HG03060 (cell line): ENCODE data around the gene GTF3C5.
"Not testable (repeated sequence)": the region's sequence is repeated elsewhere in the genome, so short reads cannot be mapped to it uniquely, and the experiment has no call there.

ENCODE experiments used
- ATAC-seq: cut with Tn5 transposase; IDR thresholded peaks from one replicate; pipeline ENCODE4 v1.9.1; 2021; ENCODE audit warnings: low read depth, moderate number of reproducible peaks; ENCODE audit not compliant: unreplicated experiment

Gene GTF3C5, protein sequence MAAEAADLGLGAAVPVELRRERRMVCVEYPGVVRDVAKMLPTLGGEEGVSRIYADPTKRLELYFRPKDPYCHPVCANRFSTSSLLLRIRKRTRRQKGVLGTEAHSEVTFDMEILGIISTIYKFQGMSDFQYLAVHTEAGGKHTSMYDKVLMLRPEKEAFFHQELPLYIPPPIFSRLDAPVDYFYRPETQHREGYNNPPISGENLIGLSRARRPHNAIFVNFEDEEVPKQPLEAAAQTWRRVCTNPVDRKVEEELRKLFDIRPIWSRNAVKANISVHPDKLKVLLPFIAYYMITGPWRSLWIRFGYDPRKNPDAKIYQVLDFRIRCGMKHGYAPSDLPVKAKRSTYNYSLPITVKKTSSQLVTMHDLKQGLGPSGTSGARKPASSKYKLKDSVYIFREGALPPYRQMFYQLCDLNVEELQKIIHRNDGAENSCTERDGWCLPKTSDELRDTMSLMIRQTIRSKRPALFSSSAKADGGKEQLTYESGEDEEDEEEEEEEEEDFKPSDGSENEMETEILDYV

DNA sequence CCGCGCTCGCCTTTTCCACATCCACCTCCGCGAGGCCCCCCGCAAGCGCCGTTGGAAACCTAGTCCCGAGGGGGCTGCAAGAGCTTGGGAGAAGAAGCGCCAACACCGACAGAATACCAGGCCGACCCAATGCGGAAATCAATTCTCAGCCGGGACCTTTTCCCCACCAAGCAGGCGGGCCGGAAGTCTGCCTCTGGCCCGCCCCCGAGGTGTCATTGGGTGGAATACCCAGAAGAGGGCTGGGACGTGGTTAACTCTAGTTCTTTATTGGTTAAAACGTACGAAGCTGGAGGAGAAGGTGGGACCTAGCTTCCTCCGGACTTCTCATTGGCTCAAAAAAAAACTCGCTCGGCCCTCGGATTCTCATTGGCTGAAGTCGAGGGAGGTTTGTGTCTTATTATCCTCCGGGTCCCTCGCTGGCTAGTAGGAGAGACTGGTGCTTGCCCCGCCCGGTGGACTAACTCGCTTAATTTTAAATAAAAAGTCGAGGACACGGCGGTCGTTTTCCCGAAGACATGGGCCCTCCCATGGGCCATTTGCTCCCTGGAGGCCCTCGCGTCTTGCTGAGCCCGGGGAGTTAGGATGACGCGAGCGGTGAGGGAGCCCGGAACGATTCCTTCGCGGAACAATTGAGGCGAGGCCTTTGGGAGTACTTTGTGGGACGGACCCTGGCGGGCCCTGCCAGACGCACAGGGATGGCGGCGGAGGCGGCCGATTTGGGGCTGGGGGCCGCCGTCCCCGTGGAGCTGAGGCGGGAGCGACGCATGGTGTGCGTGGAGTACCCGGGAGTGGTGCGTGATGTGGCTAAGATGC is at the start of gene GTF3C5:
Gene GTF3C5 (plus strand): TSS at position 681 of the 813 bp plus-strand sequence. CDS start 15 bp downstream, at position 696.
- ATAC-seq = peak; percentile 89

DNA sequence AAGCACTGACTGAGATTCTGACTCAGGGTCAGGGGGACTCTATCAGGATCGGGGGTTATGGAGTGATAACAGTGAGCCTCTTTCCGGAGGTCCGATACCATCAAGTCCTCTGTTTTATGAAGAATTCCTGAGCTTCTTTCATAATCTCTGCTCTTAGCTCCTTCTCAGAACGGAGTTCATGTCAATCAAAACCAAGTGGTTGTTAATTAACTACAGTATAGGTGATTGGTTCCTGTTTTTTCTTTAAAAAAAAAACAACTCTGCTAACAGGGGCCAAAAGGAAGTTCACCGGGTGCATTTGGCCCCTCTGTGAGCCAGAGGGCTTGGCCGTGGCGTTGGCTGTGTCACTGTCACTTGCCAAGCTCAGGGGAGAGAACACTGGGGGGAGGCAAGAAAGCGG is 48.3 kb upstream of the GTF3C5 start:
- no peak for ATAC-seq

DNA sequence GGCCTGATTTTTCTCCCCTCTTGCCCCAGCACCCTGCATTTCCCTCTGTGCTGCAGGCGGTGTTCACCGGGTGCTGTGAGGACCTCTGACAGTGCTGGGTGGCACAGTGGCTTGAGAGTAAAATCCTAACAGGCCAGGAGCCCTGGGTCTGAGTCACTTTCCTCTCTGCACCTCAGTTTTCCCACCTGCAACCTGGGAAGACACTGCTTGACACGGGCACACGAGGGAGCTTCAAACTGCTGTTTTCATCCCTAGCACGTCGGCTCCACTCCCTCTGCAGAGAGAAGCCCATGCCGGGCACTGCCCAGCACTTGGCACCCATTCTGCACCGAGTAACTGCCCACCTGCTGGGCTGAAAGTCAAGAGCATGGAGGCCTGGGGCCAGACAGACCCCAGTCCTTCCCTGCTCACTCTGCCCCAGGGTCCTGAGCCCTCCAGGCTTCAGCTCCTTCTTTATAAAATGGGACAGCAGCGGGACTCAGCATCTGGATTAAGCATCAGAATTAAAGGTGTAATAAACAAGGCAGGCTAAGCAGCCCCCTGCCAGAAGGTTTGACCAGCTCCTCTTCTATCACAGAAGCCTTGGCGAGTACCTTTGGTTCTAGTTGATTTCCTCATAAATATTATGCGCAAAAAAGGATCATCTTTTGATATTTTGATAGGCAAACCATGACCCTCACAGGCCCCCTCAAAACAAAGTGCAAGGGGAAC is 47.2 kb upstream of the GTF3C5 start:
- no peak for ATAC-seq

DNA sequence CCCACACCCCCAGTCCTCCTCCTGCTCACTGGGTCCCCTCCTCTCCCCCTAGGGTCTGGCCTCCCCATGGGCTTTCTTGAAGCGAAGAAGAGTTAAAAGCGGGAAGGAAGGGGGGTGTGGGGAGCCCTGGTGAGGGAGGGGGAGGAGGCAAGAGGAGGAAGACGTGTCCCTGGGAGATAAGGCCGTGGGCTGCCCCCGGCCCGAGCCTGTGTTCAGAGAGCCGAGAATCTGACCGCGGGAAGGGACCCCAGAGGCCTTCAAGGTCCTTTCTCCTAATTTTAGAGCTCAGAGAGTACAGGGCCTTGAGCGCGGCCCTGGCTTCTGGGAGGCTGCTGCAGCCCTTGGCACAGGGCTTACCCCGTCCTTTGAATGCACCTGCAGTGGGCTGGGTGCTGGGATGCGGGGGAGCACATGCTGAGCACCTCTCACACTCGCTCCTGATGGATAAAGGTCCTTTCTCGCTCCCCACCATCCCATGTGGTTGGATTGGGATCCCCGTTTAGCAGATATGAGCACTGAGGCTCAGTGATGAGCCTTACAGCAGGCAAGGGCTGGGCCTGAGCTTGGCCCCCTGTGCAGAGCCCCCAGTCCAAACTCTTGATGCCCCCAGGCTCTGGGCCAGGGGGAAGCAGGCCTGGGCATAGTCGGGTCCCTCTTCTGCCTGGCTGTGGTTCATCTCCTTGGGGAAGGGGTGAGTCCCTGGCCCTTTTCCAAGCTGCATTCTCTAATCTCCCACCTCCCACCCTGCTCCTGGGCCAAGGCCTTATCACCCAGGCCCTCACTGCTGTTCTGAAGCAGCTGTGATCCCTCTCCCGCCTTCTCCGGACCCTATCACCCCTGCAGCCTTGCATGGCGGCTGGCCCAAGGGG is 46.4 kb upstream of the GTF3C5 start:
- ATAC-seq = no peak

DNA sequence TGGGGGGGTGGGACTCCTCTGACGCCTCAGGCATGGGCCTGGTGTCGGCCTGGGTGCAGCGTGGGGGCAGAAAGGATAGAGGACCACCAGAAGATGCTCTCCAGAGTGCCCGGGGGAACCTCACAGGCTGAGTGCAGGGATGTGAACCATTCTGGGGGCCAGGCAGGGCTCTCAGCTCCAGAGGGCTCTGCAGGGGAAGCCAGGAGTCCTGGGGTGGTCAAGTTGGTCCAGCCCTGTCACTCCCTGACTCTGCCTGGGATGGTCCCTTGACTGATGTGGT is 45.8 kb upstream of the GTF3C5 start:
- no peak for ATAC-seq

DNA sequence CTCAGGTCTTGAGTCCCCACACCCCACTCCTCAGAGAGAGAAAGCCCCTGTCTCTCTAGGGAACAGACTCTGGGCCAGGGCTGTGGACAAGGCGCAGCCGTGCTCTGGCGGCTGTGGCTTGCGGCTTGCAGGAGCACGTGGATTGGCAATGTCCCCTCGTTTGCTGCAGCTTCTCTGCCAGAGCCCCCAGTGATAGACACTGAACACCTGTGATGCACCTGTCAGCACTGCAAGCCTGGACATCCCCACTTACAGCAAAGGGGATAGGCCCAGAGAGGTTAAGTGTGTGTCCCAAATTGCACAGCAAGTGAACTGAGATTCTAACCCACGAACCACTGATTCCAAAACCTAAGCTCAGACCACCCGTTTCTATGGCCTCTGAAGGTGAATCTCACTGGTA is 45.3 kb upstream of the GTF3C5 start:
- no peak for ATAC-seq

DNA sequence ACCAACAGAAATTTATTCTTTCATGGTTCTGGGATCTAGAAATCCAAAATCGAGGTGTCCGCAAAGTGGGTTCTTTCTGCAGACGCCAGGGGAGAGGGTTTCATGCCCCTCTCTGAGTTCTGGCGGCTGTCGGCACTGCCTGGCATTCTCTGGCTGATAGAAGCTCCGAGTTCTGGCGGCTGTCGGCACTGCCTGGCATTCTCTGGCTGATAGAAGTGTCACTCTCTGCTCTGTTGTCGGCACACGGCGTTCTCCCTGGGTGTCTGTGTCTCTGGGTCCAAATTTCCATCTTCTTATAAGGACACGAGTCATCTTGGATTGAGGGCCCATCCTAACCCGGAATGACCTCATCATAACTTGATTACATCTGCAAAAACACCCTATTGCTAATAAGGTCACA is 44.7 kb upstream of the GTF3C5 start:
- no peak for ATAC-seq

DNA sequence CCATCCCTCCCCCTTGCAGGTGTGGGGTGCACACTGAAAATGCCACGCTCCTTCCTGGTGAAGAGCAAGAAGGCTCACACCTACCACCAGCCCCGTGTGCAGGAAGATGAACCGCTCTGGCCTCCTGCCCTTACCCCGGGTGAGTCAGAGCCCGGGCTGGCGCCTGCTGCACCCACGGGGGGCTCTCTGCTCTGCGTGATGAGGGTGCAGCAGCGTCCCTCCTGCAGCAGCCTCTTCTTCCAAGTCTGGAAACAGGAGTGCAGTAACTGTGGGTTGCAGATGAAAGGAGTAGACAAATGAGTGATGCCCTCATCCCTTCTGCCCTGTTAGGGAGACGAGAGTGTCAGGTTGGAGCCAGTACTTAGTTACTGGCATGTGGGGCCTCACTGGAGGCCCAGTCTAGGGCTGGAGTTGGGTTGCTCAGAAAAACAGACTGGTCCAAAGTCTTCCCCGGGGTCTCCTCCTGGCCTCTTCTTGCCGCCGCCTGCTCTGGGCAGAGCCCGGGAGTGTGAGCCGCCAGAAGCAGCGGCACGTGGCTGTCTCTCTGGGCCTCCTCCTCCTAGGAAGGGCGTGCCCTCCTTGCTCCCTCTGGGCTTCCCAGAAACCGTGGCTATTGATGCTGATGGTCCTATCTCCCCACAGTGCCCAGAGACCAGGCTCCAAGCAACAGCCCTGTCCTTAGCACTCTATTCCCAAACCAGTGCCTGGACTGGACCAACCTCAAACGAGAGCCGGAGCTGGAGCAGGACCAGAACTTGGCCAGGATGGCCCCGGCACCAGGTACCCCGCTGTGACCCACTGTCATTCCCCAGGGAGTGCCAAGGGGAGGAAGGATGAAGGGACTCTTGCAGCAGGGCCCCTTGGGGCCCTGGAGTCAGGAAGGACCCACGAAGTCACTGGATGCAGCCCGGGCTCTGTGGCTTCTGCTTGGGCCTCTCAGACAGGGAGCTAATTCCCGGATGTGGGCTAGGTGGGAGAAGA is 43.9 kb upstream of the GTF3C5 start:
- ATAC-seq = no peak

DNA sequence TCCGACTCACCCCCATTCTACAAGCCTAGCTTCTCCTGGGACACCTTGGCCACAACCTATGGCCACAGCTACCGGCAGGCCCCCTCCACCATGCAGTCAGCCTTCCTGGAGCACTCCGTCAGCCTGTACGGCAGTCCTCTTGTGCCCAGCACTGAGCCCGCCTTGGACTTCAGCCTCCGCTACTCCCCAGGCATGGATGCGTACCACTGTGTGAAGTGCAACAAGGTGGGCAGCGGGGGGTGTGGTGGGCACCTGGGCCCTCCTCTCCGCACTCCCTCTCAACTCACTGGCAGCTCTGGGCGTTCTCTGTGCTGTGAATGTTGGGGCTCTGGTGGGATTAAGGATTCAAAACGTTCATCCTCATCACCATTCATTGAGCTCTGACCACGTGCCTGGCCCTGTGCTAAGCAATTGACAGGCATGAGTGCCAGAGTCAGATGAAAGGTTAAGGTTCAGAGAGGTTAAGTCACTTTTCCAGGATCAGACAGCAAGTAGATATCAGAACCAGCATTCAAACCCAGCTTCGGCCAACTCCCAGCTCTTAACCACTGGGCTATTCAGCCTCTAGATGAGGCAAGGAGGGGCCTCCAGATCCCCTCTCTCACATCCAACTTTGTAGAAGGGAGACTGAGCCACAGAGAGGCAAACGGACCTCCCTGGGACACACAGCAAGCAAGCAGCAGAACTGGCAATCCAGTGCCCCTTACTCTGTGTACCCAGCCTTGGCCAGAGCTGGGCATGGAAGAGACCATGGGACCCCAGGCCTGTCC is 42.4 kb upstream of the GTF3C5 start:
- no peak for ATAC-seq

DNA sequence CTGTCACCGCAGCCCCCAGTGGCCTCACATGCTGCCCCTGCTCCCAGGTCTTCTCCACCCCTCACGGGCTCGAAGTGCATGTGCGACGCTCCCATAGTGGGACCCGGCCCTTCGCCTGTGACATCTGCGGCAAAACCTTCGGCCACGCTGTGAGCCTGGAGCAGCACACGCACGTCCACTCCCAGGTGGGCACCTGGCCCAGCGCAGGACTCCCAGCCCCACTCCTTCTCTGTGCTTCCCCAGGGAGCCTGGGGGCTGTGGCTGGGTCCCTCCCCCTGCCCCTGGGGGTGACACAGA is 41.8 kb upstream of the GTF3C5 start:
- no peak for ATAC-seq

DNA sequence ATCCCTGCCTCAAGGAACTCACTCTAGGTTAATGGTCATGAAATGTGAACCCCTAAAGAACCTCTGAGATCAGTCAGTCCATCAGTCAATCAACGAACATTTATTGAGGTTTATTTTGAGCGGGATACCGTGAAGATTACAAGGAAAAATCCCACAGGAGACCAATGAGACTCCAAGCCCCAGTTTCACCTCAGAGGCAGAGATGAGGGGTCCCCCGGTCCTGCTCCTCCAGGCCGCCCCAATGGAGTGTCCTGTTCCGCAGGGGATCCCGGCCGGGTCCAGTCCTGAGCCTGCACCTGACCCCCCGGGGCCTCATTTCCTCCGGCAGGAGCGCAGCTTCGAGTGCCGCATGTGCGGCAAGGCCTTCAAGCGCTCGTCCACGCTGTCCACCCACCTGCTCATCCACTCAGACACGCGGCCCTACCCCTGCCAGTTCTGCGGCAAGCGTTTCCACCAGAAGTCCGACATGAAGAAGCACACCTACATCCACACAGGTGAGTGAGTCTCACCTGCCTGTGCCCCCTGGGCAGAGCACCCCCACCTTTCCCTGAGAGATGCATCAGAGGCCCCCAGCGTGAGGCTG is 41.3 kb upstream of the GTF3C5 start:
- no peak for ATAC-seq

DNA sequence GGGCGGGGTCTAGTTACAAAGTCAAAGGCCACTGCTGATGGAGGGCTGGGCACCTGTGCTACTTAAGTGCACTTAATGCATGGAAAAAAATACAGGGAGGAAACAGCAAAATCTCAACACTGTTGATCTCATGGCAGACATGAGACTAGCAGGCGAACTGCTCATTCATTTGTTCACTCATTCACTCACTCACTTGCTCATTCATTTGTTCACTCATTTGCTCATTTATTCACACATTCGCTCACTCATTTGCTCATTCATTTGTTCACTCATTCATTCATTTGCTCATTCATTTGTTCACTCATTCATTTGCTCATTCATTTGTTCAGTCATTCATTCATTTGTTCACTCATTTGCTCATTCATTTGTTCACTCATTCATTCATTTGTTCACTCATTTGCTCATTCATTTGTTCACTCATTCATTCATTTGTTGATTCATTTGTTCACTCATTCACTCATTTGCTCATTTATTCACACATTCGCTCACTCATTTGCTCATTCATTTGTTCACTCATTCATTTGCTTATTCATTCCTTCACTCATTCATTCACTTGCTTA is 40.7 kb upstream of the GTF3C5 start:
- ATAC-seq = not testable (repeated sequence)

DNA sequence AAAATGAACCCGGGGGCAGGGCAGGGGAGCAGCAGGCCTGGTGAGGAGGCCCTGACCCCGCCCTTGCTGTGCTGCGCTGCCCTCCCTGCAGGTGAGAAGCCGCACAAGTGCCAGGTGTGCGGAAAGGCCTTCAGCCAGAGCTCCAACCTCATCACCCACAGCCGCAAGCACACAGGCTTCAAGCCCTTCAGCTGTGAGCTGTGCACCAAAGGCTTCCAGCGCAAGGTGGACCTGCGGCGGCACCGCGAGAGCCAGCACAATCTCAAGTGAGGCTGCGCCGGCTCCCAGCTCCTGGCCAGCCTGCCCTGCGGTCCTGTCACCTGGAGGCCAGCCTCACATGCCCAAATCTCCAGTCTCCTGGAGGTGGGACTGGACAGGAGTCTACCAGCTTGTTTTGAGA is 40.0 kb upstream of the GTF3C5 start:
- ATAC-seq = no peak

DNA sequence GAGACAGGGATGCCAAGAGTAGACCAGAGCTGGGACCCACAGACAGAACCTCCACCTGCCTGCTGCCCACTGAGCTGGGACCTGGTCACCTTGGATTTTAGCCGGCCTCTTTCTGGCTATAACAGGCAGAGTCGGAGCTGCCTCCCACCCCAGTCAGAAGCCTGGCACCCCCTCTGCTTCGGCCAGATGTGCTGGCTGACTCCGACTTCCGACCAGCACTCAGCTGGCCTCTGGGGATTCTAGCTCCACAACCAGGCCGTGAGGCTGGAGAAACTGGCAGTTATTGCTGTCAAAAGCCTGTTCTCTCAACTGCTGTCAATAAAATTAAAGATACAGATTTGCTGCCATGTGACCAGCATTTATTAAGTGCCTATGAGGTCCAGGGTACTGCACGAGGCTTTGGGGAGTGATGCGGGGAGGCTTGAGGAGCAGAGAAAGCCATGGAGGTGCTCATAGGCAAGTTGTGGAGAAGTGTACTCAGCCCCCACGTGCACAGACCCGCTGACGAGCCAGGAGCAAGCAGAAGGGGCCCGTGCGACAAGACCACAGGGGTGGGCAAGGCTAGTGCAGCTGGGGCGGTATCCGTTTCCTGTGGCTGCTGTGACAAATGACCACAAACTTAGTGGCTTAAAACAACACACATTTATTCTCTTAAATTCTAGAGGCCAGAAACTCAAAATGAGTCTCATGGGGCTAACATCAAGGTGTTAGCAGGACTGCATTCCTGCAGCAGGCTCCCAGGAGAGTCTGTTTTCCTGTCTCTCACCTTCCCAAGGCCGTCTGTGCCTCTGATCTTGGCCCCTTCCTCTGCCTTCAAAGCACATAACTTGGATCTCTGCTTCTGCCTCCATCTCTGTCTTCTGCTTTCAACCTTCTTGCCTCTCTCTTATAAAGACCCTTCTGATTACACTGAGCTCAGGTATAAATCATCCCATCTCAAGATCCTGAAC is 39.2 kb upstream of the GTF3C5 start:
- ATAC-seq = no peak

DNA sequence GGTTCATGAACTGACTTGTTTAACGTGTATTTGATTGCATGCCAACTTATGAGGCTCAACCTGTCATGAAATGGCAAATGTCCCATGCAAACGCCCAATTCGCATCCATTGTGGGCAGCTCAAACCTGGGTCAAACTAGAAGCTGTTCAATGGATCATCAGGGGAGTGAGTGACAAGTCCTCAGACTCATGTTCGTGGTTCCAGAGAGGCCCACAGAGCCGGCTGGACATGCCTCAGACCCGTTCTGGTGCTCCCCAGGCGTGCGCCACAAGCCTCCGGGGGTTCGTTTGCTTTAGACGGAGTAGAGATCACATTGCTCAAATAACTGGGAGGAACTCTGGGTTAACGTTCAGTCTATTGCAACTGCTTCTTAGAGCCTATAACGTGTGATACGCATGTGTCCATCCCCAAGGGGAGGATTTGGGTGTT is 37.3 kb upstream of the GTF3C5 start:
- ATAC-seq = no peak

DNA sequence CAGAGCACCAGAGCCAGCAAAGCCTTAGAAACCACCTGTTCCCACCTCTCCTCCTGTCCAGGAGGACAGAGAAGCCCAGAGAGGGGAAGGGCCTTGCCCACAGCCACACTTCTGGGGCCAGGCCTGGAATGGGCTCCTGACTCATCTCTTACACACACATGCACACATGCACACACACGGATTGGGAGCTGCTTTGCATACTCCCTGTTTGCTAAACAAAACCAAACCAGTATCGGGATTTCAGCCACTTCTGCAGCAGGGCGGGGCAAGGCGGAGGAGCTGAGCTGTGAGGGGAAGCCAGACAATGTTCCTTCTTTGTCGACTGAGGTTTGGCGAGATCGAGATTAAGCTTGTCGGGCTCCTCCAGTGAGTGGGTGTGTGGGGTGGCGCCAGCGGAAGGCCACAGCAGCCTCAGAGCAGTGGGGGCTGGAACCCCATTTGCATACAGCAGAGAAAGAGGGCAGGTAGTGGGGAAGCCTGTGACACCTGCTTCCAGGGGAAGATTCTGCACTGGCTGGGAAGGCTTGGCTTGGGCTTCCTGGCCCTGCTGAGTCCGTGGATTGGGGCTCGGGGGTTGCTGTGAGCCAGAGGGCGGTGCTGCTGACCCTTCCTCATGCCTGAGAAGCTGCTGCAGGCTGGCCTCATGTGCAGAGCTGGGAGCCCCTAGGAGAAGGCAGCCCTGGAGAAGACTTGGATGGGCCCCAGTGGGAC is 36.2 kb upstream of the GTF3C5 start:
- ATAC-seq = no peak
